Uterus (tissue), 4 donors: Measurements from ENCODE around the gene ZFP36L2. TPM values are rescaled to one million over a fixed set of nuclear protein-coding genes. Genes with fewer than 3 reads are reported as not detected.
A peak's percentile ranks its signal among the peaks of the same experiment; 100 is the strongest.

Experiments used
- DNase-seq, 2 donors: peaks; one replicate each; pipeline ENCODE4 v3.0.0-alpha.2; 2019 to 2020
- H3K27ac ChIP-seq, 2 donors: fragments of 200-600 bp; sonication (generic); 1 replicate in 1 of 2; 2 replicates in 1 of 2; pipeline ENCODE4 v1.5.1; 2016 to 2018
- H3K27me3 ChIP-seq, 2 donors: fragments of 200-600 bp; sonication (generic); one replicate each; pipeline ENCODE4 v1.5.1; 2018 to 2019; ENCODE audit warnings: control low read depth in 1 of 2
- H3K36me3 ChIP-seq, 2 donors: fragments of 200-600 bp; sonication (generic); one replicate each; pipeline ENCODE4 v1.5.1; 2019; ENCODE audit warnings: control low read depth in 1 of 2
- H3K4me1 ChIP-seq, 2 donors: fragments of 200-600 bp; sonication (generic); one replicate each; pipeline ENCODE4 v1.5.1; 2018 to 2019; ENCODE audit warnings: control low read depth in 1 of 2
- H3K4me3 ChIP-seq, 2 donors: fragments of 200-600 bp; sonication (generic); 1 replicate in 1 of 2; 2 replicates in 1 of 2; pipeline ENCODE4 v1.5.1; 2018 to 2019; ENCODE audit warnings: mild to moderate bottlenecking in 1 of 2
- H3K9me3 ChIP-seq, 2 donors: fragments of 200-600 bp; sonication (generic); one replicate each; pipeline ENCODE4 v1.5.1; 2019; ENCODE audit warnings: control low read depth in 1 of 2
- POLR2A ChIP-seq, 2 donors: fragments of 450-650 bp; IDR thresholded peaks; one replicate each; pipeline ENCODE4 v1.6.1; 2016; ENCODE audit warnings: antibody characterized with exemption in 2 of 2, mild to moderate bottlenecking in 1 of 2, moderate library complexity in 1 of 2
- intact Hi-C: fragments of 100-400 bp; cut with DNase I; formaldehyde crosslinking; loops from one replicate; pipeline ENCODE4 v1.15.1; 2023; ENCODE audit warnings: low total_unique reads
- total RNA-seq, 4 donors: library from RNA; depleted of rRNA in 3 of 4; stranded (reverse); fragments of >200 nt in 3 of 4; gene quantifications; one replicate each; pipeline versions ENCODE4 v1.1.0 to v1.2.4, GENCODE V29; 2014 to 2023
- TF ChIP-seq, protein P1 (sequence below), 4 experiments: fragments of 200-600 bp in 2 of 4; fragments of 450-650 bp in 2 of 4; sonication (generic) in 2 of 4; IDR thresholded peaks; one replicate each; pipeline ENCODE4 v1.5.1; 2016 to 2019; ENCODE audit warnings: antibody characterized with exemption in 4 of 4, mild to moderate bottlenecking in 2 of 4, moderate library complexity in 1 of 4
- donor health status: DM: yes; HTN: yes; CAD: no.

The ZFP36L2 gene
- total RNA-seq, 4 donors from 2014 or later = 18.2 to 209 (median 67.2) TPM

DNA sequence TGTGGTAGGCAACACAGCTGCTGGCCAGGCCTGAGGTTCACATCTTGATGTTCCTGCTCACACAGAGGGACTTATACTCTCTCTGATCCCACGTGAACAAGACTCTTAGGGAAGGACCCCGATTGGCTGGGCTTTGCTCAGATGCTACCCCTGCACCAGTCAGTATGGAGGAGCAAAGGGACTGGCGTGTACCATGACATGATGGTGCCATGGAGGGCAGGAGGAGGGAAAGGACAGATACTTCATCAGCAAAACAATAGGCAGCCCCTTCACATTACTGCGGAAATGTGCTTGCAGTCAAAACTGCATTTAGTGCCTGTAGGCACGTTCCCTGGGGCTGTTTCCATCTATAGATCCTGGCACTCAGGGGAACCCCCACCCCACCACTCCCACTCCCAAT is 42.7 kb downstream of the ZFP36L2 start:
- TF ChIP-seq POLR2A (IDR thresholded peaks at IDR 0.05) = no peak
- TF ChIP-seq, protein P1, sequence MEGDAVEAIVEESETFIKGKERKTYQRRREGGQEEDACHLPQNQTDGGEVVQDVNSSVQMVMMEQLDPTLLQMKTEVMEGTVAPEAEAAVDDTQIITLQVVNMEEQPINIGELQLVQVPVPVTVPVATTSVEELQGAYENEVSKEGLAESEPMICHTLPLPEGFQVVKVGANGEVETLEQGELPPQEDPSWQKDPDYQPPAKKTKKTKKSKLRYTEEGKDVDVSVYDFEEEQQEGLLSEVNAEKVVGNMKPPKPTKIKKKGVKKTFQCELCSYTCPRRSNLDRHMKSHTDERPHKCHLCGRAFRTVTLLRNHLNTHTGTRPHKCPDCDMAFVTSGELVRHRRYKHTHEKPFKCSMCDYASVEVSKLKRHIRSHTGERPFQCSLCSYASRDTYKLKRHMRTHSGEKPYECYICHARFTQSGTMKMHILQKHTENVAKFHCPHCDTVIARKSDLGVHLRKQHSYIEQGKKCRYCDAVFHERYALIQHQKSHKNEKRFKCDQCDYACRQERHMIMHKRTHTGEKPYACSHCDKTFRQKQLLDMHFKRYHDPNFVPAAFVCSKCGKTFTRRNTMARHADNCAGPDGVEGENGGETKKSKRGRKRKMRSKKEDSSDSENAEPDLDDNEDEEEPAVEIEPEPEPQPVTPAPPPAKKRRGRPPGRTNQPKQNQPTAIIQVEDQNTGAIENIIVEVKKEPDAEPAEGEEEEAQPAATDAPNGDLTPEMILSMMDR (IDR thresholded peaks at IDR 0.05) = no peak
- Histone ChIP-seq H3K27me3 (no peaks in the 10 kb centered on the region), H3K4me1 (peaks cover 3 to 9% of the 10 kb centered on the region in 2 donors), H3K27ac (no peak overlapping the region), H3K36me3 (no peaks in the 10 kb centered on the region), H3K9me3 (no peaks in the 10 kb centered on the region), H3K4me3 (no peak overlapping the region)
- intact Hi-C loops = no loop called here
- DNase-seq = no peak

DNA sequence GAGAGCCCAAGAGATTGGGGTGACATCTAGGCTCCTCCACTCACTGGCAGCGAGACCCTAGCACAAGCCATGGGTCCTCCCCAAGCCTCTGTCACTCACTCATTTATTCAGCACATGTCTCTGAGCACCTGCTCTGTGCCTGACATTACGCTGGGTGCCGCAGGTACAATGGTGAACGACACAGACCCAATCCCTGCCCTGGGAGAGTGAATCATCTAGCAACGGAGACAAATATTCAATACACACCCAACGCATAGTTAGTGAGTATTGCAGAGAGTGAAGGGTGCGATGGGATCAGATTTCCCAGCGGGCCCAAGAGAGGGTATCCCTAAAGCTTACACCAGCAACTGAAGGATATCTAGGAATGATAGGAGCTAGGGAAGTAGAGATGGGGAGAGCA is 45.5 kb downstream of the ZFP36L2 start:
- TF ChIP-seq, protein P1 (IDR thresholded peaks at IDR 0.05) = no peak
- TF ChIP-seq POLR2A (IDR thresholded peaks at IDR 0.05) = no peak
- H3K27ac ChIP-seq = peak overlapping the region in 1 of 2 donors; percentile 89
- DNase-seq = no peak
- H3K9me3 ChIP-seq = peaks cover 0 to under 1% of the 10 kb centered on the region in 2 donors
- intact Hi-C loops = no loop called here
- no peaks in the 10 kb centered on the region for H3K27me3 ChIP-seq
- peaks cover 0 to 15% of the 10 kb centered on the region in 2 donors for H3K4me1 ChIP-seq
- H3K36me3 ChIP-seq = no peaks in the 10 kb centered on the region
- no peak overlapping the region for H3K4me3 ChIP-seq

DNA sequence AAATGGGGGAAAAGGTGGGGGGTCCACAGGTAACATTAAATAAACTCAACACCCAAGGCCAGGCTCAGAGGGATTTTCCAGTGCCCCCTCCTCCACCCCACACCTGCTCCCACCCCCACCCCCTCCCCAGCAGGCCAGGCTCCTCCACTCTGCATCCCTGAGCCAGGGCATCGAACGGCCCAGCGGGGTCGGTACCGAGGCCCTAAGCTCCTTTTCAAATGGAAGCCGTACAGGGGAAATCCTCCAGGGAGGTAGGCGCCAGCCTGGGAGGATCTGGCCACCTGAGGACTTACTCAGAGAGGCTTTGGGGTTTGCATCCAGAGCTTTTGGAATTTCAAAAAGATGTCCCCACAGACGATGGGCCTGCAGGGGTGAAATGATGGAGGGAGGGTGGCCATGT is 46.5 kb downstream of the ZFP36L2 start:
- intact Hi-C loops = no loop called here
- peaks cover 0 to 11% of the 10 kb centered on the region in 2 donors for H3K9me3 ChIP-seq
- no peaks in the 10 kb centered on the region for H3K36me3 ChIP-seq
- no peaks in the 10 kb centered on the region for H3K27me3 ChIP-seq
- no peak overlapping the region for H3K4me3 ChIP-seq
- TF ChIP-seq, protein P1 (IDR thresholded peaks at IDR 0.05) = no peak
- no peak for TF ChIP-seq POLR2A (IDR thresholded peaks at IDR 0.05)
- H3K27ac ChIP-seq = peak overlapping the region; percentile 89 to 95
- H3K4me1 ChIP-seq = peaks cover 0 to 15% of the 10 kb centered on the region in 2 donors
- DNase-seq = no peak

DNA sequence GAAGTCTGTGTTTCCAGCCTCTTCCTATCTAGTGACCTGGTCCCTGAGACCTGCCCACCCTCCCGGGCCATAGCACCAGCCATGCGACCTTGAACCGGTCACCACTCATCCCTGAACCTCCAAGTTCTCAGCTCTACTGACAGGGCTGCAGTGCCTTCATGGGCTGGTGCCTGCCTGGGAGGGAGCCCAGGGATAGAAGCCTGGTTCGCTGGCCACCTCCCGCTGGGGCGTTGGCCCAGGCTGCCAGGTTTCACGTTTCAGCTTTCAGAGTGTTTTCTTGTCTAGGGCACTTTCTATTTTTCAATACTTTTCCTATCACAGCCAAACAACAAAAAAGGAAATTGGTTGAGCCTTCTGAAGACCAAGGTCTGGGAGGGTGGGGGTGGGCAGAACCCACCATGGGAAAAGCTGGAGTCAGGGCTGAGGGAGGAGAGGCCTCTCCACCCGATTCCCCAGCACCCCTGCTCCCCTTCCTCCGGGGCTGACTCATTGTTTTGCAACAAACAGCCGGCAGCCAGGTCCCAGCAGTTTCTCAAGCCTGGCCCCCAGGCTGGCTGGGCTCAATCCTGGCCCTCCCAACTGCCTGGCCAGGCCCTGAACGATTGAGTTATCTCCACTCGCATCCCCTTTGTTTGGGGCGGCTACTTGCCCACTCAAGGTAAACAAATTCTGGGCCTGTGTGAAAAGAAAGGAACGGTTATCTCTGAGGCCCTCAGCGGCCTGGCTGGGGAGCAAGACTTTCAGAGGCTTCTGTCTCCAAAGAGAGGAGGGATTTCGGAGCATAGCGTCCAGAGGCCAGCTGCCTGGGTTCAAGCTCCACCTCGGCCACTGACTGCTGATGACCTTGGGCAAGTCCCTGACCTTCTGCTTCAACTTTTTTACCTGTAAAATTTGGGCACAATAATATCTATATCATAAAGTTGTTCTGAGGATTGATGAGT is 47.5 kb downstream of the ZFP36L2 start:
- intact Hi-C loops = no loop called here
- Histone ChIP-seq H3K27me3 (no peaks in the 10 kb centered on the region), H3K4me1 (peaks cover 0 to 15% of the 10 kb centered on the region in 2 donors), H3K4me3 (no peak overlapping the region), H3K36me3 (no peaks in the 10 kb centered on the region), H3K27ac (peak overlapping the region; percentile 89 to 95), H3K9me3 (peaks cover 0 to 12% of the 10 kb centered on the region in 2 donors)
- peak in 1 of 2 donors; percentile 36 for TF ChIP-seq POLR2A (IDR thresholded peaks at IDR 0.05)
- TF ChIP-seq, protein P1 (IDR thresholded peaks at IDR 0.05) = no peak
- DNase-seq = peak; percentile 88 to 93

DNA sequence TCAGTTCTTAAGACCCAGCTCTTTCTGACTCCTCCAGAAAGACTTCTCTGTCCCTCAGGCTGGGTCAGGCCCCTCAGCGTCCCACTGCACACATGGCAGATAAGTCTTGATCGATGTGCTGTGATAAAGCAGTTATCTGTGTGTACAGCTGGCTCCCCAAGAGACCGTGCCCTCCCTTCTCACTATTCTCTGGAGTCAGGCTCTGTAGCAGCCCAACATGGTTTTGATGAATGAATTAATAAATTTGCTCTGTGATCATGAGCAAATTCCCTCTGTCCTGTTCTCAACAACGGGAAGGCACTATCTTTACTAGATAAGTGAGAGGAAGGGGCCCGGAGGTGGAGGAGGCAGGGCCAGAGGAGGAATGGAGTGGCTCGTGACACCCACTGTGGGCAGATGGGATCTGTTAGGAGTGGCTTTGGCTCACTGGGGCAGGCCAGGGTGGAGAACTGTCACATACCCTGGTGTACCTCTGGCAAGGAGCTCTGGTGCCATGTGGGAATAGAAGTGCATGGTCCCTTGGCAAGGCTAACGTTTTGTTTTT is 48.3 kb downstream of the ZFP36L2 start:
- intact Hi-C loops = no loop called here
- no peaks in the 10 kb centered on the region for H3K27me3 ChIP-seq

More for the DNA sequence above, 48.3 kb downstream of the ZFP36L2 start:
- peaks cover 0 to 12% of the 10 kb centered on the region in 2 donors for H3K9me3 ChIP-seq
- H3K36me3 ChIP-seq = no peaks in the 10 kb centered on the region
- DNase-seq = no peak
- no peak overlapping the region for H3K4me3 ChIP-seq
- peak overlapping the region; percentile 89 to 95 for H3K27ac ChIP-seq
- TF ChIP-seq POLR2A (IDR thresholded peaks at IDR 0.05) = no peak
- TF ChIP-seq, protein P1 (IDR thresholded peaks at IDR 0.05) = no peak
- H3K4me1 ChIP-seq = peaks cover 0 to 15% of the 10 kb centered on the region in 2 donors
